ENCODE data around the gene CCDC154.
"Not testable (repeated sequence)": the region's sequence is repeated elsewhere in the genome, so short reads cannot be mapped to it uniquely, and the experiment has no call there.

The CCDC154 gene

DNA sequence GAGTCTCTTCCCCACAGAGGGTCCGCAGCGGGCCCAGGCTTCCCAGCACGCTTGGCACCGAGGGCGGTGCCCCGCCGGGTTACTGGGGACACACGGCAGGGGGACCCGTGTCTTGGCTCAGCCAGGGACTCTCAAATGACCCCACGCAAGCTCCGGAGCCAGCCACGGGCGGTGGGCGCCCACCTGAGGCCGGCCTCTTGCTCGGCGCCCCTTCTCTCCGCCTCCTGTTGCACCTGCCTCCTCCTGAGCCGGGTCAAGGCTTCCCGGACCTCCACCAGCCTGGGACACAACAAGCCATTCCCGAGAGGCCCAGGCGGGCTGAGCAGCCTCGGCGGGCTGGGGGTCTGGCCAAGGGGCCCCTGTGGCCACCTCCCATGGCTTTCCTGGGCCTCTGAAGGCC lies 1.7 kb downstream of the CCDC154 start:
- Mint-ChIP-seq H3K9me3 (no peaks in the 10 kb centered on the region), H3K27ac (peak overlapping the region; percentile 43), H3K27me3 (no peaks in the 10 kb centered on the region), H3K4me3 (no peak overlapping the region), H3K36me3 (ENCODE audit: low read depth) (peaks cover 79% of the 10 kb centered on the region), H3K4me1 (ENCODE audit: low read depth) (no peaks in the 10 kb centered on the region)
- intact Hi-C loops (cut with micrococcal nuclease), result no loop called here

- no peaks in the 10 kb centered on the region for H3K27me3 Mint-ChIP-seq
- no peaks in the 10 kb centered on the region for H3K9me3 Mint-ChIP-seq
- H3K4me3 Mint-ChIP-seq, result no peak overlapping the region
- no peak overlapping the region for H3K27ac Mint-ChIP-seq
- intact Hi-C loops (cut with micrococcal nuclease), result no loop called here
- H3K36me3 Mint-ChIP-seq (ENCODE audit: low read depth), result peaks cover 75% of the 10 kb centered on the region
- H3K4me1 Mint-ChIP-seq (ENCODE audit: low read depth), result no peaks in the 10 kb centered on the region
These were observed 2.9 kb downstream of the CCDC154 start for GRCh38 chr16:1441391-1441829.

DNA sequence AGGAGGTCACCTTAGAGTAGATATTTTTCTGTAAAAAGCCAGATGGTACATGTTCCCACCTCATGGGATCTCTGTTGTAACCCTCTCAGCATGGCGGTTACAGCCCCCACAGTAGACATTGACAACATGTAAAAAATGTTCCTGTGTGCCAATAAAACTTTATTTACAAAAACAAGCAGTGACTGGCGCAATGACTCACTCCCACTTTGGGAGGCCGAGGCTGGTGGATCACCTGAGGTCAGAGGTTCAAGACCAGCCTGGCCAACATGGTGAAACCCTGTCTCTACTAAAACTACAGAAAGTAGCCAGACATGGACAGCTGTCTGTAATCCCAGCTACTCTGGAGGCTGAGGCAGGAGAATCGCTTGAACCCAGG lies 4.7 kb downstream of the CCDC154 start:
- H3K4me1 Mint-ChIP-seq (ENCODE audit: low read depth); H3K9me3 Mint-ChIP-seq; H3K4me3 Mint-ChIP-seq; H3K27me3 Mint-ChIP-seq; intact Hi-C loops (cut with micrococcal nuclease): not testable (repeated sequence)
- peak overlapping the region; percentile 32 for H3K27ac Mint-ChIP-seq
- H3K36me3 Mint-ChIP-seq (ENCODE audit: low read depth), result peaks cover 75% of the 10 kb centered on the region

DNA sequence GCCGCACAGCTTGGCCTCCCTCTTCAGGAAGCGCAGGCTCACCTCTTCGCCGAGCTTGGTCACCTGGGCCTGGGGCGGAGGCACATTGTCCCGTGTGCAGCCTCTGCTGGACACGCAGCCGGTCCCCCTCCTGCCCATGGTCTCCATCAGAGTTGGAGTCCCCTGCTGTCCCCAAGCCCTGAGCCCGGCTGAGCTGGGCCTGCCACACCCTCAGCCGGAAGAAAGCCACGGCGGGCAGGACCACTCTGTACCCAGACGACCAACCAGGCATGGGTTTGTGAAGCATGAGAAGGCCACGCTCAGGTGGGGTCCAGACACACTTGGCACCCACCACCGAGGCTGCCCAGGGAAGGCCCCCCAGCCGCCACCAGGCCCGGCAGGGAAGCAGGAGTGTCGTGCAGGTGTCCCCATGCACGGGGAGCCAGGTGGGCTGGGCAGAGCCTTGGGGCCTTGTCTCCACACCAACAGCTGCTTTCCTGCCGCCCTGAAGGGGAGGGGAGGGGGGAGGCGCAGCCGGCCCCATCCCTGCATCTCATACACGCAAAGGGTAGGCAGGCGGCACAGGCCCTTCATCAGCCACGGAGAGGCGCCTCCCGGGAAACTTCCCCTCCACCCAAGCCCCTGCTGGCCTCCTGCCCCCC lies 5.2 kb downstream of the CCDC154 start:
- Mint-ChIP-seq H3K27ac (peak overlapping the region; percentile 32), H3K4me3 (no peak overlapping the region), H3K9me3 (no peaks in the 10 kb centered on the region), H3K27me3 (no peaks in the 10 kb centered on the region), H3K4me1 (ENCODE audit: low read depth) (no peaks in the 10 kb centered on the region), H3K36me3 (ENCODE audit: low read depth) (peaks cover 77% of the 10 kb centered on the region)
- intact Hi-C loops (cut with micrococcal nuclease), result no loop called here

DNA sequence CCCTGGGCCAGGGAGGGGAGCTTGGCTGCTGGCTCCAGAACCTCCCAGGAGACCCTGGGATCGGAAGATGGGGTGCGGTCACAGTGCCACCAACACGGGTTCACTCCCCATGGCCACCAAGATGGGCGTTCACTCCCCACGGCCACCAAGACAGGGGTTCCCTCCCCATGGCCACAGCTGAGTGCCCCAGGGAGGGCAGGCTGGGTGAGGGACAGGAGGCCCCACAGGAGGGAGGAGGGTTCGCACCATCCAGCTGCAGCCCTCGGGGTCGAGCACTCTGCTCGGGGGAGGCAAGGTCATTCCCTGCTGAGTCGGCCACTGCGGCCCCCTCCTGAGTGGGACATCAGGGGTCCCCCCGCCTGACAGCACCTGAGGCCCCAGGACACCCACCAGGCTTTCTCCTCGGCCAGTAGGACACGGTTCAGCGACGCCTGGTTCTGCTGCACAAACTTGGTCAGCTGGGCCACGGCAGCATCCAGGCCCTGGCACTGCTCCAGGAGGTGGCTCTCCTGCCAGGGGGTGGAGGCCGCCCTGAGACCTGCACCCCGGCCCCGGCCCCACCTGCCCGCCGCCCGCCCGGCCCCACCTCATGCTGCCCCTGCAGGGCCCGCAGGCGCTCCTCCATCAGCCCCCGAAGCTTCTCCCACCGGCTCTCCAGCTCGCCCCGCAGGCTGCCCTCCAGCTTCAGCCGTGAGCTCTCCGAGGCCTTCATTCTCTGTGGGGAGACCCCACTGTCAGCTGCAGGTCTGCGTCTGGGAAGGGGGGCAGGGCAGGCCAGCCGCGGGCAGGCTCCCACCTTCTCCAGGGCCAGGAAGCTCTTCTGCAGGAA lies 5.9 kb downstream of the CCDC154 start:
- peak overlapping the region; percentile 32 for H3K27ac Mint-ChIP-seq
- no peaks in the 10 kb centered on the region for H3K4me1 Mint-ChIP-seq (ENCODE audit: low read depth)
- no peaks in the 10 kb centered on the region for H3K9me3 Mint-ChIP-seq
- intact Hi-C loops (cut with micrococcal nuclease), result no loop called here
- no peak overlapping the region for H3K4me3 Mint-ChIP-seq
- peaks cover under 1% of the 10 kb centered on the region for H3K27me3 Mint-ChIP-seq
- peaks cover 77% of the 10 kb centered on the region for H3K36me3 Mint-ChIP-seq (ENCODE audit: low read depth)

DNA sequence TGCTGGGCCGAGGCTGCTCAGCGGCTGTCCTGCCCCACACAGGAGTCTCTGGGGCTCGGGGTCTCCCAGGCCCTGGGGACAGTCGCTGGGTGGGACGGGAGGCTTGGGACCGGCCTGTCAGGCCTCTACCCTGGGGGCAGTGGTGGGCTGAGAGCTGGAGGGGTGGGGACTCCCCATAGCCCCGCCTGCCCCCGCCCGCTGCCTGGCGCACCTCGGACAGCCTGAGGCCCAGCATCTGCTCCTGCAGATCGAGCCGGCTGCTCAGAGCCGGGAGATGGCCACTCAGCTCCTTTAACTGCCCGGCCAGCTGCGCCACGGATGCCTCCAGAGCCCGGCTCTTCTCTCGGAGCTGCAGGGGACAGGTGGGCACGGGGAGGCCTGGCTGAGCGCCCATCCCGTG lies 6.8 kb downstream of the CCDC154 start:
- H3K4me1 Mint-ChIP-seq (ENCODE audit: low read depth), result no peaks in the 10 kb centered on the region
- H3K4me3 Mint-ChIP-seq, result no peak overlapping the region
- no peaks in the 10 kb centered on the region for H3K9me3 Mint-ChIP-seq
- no peak overlapping the region for H3K27ac Mint-ChIP-seq
- peaks cover 3% of the 10 kb centered on the region for H3K27me3 Mint-ChIP-seq
- intact Hi-C loops (cut with micrococcal nuclease), result no loop called here
- peaks cover 71% of the 10 kb centered on the region for H3K36me3 Mint-ChIP-seq (ENCODE audit: low read depth)

- H3K27me3 Mint-ChIP-seq, result peaks cover 9% of the 10 kb centered on the region
- no peak overlapping the region for H3K27ac Mint-ChIP-seq
- intact Hi-C loops (cut with micrococcal nuclease), result no loop called here
- no peaks in the 10 kb centered on the region for H3K9me3 Mint-ChIP-seq
- no peak overlapping the region for H3K4me3 Mint-ChIP-seq
- H3K36me3 Mint-ChIP-seq (ENCODE audit: low read depth), result peaks cover 63% of the 10 kb centered on the region
- H3K4me1 Mint-ChIP-seq (ENCODE audit: low read depth), result no peaks in the 10 kb centered on the region
These were observed 7.5 kb downstream of the CCDC154 start for GRCh38 chr16:1436731-1437355.

- Mint-ChIP-seq H3K4me3 (no peak overlapping the region), H3K4me1 (ENCODE audit: low read depth) (no peaks in the 10 kb centered on the region), H3K27me3 (peaks cover 16% of the 10 kb centered on the region), H3K9me3 (no peaks in the 10 kb centered on the region), H3K27ac (no peak overlapping the region), H3K36me3 (ENCODE audit: low read depth) (peaks cover 58% of the 10 kb centered on the region)
- intact Hi-C loops (cut with micrococcal nuclease), result no loop called here
These were observed 8.2 kb downstream of the CCDC154 start for GRCh38 chr16:1435921-1436697.

DNA sequence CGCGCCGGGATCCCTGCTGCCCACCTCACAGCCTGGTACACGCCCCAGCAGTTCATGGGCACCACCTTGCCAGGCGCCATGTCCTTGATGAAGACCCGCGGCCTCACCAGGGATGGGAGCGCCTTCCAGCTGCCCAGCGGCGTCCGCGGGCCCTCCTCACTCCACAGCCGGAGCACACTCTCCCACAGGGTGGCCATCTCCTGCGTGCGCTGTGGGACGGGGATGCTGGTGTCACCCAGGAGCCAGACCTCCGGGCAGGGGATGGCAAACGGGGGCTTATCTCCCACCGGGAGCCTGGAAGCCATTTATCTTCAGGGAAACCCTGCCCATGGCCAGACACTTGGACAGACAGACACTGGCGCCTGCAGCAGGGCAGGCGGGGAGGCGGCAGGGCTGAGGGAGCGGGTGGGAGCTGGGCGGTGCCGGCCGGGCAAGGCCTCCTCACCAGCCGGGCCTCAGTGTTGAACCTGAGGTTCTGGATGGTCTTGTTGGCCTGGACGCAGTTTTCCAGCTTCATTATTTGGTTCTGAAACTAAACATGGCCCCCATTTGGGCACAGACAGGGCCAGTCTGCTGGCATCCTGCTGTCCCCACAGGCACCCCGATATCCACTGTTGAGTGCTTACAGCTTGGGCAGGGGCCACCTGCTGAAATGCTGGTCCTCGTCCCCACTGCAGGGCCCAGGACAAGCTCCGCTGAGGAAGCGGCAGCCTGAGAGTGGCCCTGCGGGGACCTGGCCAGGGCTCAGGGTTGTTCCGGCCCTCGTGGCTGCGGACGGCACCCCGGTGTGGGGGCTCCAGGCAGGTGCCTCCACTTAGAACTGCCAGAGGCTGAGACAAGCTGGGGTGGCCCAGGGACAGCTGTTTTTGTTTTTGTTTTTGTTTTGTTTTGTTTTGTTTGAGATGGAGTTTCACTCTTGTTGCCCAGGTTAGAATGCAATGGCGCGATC lies 9.4 kb downstream of the CCDC154 start:
- Mint-ChIP-seq H3K4me3 (no peak overlapping the region), H3K9me3 (no peaks in the 10 kb centered on the region), H3K27ac (no peak overlapping the region), H3K36me3 (ENCODE audit: low read depth) (peaks cover 49% of the 10 kb centered on the region), H3K27me3 (peaks cover 22% of the 10 kb centered on the region), H3K4me1 (ENCODE audit: low read depth) (no peaks in the 10 kb centered on the region)
- intact Hi-C loops (cut with micrococcal nuclease), result no loop called here

- peaks cover 27% of the 10 kb centered on the region for H3K27me3 Mint-ChIP-seq
- no peaks in the 10 kb centered on the region for H3K4me1 Mint-ChIP-seq (ENCODE audit: low read depth)
- no peaks in the 10 kb centered on the region for H3K9me3 Mint-ChIP-seq
- H3K27ac Mint-ChIP-seq, result no peak overlapping the region
- no peak overlapping the region for H3K4me3 Mint-ChIP-seq
- peaks cover 40% of the 10 kb centered on the region for H3K36me3 Mint-ChIP-seq (ENCODE audit: low read depth)
- intact Hi-C loops (cut with micrococcal nuclease), result no loop called here
These were observed 10.6 kb downstream of the CCDC154 start for GRCh38 chr16:1433756-1434155.

DNA sequence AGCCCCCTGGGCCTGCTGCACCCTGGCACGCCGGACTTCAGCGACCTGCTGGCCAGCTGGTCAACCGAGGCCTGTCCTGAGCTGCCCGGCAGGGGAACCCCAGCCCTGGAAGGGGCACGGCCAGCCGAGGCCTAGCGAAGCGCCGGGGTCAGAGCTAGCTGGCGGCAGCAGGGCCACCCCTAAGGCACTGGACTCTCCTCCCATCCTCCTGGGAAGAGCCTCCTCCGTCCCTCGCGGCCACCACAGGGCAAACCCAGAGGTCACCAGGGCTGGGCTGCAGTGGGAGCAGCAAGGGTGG lies 11.1 kb downstream of the CCDC154 start:
- no peaks in the 10 kb centered on the region for H3K4me1 Mint-ChIP-seq (ENCODE audit: low read depth)
- intact Hi-C loops (cut with micrococcal nuclease), result no loop called here
- H3K36me3 Mint-ChIP-seq (ENCODE audit: low read depth), result peaks cover 34% of the 10 kb centered on the region
- no peak overlapping the region for H3K4me3 Mint-ChIP-seq
- H3K27ac Mint-ChIP-seq, result no peak overlapping the region
- H3K9me3 Mint-ChIP-seq, result no peaks in the 10 kb centered on the region
- peaks cover 27% of the 10 kb centered on the region for H3K27me3 Mint-ChIP-seq

DNA sequence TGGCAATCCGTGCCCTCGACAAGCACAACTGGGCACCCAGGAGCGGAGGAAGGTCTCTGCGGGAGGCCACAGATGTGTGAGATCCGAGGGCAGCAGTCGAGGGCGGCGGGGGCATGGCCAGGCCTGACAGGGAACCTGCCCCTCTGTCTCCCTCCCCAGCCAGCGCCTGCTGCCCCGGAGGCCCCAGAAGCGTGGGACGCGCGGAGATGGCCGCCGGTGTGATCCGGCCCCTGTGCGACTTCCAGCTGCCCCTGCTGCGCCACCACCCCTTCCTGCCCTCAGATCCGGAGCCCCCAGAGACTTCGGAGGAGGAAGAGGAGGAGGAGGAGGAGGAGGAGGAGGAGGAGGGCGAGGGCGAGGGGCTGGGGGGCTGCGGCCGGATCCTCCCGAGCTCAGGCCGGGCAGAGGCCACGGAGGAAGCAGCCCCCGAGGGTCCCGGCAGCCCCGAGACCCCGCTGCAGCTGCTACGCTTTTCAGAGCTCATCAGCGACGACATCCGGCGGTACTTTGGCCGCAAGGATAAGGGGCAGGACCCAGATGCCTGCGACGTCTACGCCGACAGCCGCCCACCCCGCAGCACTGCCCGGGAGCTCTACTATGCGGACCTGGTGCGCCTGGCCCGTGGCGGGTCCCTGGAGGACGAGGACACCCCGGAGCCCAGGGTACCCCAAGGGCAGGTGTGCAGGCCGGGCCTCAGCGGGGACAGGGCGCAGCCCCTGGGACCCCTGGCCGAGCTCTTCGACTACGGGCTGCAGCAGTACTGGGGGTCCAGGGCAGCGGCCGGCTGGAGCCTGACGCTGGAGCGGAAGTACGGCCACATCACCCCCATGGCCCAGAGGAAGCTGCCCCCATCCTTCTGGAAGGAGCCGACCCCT lies 11.7 kb downstream of the CCDC154 start:
- H3K4me3 Mint-ChIP-seq, result no peak overlapping the region
- peaks cover 29% of the 10 kb centered on the region for H3K36me3 Mint-ChIP-seq (ENCODE audit: low read depth)
- H3K27ac Mint-ChIP-seq, result peak overlapping the region; percentile 23
- H3K9me3 Mint-ChIP-seq, result no peaks in the 10 kb centered on the region
- no peaks in the 10 kb centered on the region for H3K4me1 Mint-ChIP-seq (ENCODE audit: low read depth)
- H3K27me3 Mint-ChIP-seq, result peaks cover 27% of the 10 kb centered on the region
- intact Hi-C loops (cut with micrococcal nuclease), result no loop called here
